Ammon's horn (tissue), 1 donor: ENCODE results near the gene RAB5B.
A peak's percentile ranks its signal among the peaks of the same experiment; 100 is the strongest.
"Not testable (repeated sequence)": the region's sequence is repeated elsewhere in the genome, so short reads cannot be mapped to it uniquely, and the experiment has no call there.

Source experiments
- DNase-seq: peaks from one replicate; pipeline ENCODE4 v3.0.0-alpha.2; 2016; ENCODE audit warnings: low spot score

Gene RAB5B

DNA sequence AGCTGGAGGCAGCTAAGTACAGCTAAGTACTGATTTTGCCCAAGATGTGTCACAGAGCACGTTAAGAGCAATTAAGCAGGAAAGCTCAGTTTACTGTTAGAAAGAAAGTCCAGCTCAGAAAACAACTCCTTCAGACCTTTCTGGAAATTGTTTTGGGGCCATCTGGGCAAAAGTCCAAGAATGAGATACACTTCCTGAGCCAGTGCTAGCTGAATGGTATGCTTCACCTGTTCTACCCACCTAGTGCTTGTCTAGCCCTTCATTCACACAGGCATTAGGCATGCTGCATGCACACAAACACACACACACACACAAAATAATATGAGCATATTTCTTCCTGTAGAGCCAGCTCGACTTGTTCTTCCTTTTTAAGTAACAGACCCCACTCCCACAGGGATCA lies 40.3 kb downstream of the RAB5B start:
- DNase-seq, result no peak

- DNase-seq, result no peak
Observed at GRCh38 chr12:56017181-56017580, 43.3 kb downstream of the RAB5B start.

DNA sequence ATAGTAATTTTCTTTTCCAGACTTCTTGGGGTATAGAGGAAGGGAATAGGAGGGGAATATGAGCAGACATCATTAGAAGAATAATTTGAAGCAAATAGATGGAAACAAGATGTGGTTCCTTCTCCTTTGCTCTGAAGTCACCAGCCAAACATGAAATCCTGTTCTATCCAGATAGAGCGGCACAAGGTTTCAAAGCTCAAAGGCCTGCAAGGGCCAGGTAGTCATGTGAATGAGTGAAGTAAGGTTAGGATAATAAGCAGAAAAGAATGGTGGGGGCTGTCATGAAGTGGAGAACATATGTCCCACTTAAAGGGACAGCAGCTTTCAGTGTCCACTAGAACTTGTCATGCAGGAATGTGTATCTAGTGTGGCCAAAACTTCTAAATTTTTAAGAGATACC lies 44.5 kb downstream of the RAB5B start:
- no peak for DNase-seq

DNA sequence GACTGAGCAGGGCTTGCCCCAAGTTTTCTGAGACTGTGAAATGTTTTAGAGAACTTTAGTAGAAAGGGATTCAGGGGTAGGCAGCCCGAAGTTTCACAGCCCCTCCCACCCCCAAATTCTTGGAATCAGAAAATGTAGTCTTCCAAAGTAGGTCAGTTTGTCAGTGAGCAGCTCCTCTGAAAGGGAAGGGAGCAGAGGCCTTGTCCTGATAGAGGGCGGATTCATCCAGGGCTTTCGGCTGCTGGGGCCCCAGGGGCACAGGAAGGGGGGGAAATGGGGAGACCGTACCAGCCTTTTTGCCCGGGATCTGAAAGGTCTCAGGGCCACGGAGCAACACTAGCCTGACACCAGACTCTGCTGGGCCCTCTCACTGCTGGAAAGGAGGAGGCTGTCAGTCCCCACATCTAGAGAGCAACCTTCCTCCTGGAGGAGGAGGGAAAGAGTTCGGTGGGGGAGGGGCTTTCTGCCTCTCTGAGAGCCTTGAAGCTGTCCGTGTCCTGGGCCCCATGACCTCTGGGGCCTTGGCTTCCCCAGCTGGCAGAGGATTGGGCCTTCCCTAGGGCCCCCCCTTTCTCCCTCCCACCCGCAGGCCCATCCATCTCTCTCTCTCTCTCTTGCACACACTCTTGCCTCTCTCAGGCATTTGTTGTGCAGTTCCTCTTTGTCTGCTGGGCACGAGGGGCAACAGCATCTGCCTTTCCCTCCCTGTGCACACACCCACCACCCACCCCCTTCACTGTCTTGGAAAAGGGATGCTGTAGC lies 46.7 kb downstream of the RAB5B start, which contains the start of gene IKZF4:
IKZF4 (plus strand) TSS at position 621 of the 762 bp plus-strand sequence. CDS start 451 bp downstream, outside the sequence.
- peak; percentile 35 for DNase-seq

DNA sequence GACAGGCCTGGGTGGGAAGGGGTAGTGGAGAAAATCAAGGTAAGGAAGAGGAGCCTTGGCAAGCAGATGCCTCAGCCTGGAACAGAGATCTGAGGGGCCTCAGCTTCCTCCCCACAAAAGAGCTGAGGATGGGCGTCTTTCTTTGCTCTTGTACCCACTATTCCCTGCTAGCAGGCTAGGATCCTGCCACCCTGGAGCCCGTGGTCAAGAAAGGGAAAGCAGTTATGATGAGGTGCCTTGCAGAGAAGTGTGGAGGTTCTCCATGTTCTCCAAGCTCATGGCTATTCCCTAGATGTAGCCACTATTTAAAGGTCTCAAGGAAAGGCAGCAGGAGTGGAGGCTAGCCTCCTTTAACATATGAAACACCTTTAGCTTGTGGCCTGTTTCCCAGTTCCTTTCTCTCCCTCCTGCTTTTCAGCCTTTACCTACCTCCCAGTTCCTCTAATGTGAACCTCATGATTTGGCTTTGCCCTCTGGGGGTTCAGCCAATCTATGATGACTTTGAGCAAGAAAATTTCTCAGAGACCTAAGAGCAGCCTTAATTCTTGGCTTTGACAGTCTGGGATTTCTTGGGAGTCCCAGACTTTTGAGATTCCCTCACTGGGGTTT lies 48.1 kb downstream of the RAB5B start:
- DNase-seq, result no peak

DNA sequence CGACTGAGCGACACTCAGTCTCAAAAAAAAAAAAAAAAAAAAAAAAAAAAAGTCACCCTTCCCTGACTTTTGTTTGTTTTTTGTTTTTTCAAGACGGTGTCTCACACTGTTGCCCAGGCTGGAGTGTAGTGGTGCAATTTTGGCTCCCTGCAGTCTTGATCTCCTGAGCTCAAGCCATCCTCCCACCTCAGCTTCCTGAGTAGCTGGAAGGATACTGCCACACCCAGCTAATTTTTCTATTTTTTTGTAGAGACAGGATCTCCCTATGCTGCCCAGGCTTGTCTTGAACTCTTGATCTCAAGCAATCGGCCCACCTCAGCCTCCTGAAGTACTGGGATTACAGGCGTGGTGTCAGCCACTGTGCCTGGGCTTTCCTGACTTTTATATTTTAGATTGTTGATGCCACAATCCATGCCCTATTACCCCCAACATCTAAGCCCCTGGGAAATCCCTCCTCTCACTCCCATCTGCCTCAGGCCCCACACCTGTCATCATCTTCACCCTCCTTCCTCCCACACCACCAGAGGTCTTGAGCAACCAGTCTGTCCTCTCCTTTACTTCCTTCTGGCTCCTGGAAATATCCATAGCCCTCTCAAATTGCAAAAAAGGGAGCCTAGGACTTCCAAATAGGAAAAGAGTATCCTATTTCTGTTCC lies 54.8 kb downstream of the RAB5B start:
- no peak for DNase-seq

DNA sequence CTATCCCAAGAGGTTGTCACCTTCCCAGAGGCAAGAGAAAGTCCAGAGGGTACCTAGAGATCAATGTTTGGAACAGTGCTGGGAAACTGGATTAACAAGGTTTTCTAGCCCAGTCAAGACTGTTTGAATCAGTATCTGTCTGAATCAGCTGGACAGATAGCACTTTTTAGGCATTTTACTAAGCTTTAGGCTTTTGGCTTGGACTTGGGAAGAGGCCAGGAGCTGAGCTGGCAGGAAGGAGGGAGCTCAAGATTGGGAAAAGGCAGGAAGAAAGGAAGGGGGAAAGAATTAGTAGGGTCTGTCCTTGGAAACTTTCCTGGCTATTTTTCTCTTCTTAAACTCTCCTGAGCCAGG lies 55.3 kb downstream of the RAB5B start:
- DNase-seq, result no peak

- peak; percentile 50 for DNase-seq
Observed at GRCh38 chr12:56029666-56030293, 55.9 kb downstream of the RAB5B start.

GRCh38 chr12:56031987-56032386 lies 58.1 kb downstream of the RAB5B start:
- DNase-seq, result no peak

- no peak for DNase-seq
Observed at GRCh38 chr12:56034586-56035332, 60.9 kb downstream of the RAB5B start.

DNA sequence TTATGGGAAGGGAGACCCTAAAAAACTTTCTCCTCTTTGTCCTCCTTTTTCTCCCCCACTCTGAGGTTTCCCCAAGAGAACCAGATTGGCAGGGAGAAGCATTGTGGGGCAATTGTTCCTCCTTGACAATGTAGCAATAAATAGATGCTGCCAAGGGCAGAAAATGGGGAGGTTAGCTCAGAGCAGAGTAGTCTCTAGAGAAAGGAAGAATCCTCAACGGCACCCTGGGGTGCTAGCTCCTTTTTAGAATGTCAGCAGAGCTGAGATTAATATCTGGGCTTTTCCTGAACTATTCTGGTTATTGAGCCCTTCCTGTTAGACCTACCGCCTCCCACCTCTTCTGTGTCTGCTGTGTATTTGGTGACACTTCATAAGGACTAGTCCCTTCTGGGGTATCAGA lies 63.3 kb downstream of the RAB5B start:
- DNase-seq, result no peak

GRCh38 chr12:56038022-56038655 lies 64.3 kb downstream of the RAB5B start:
- DNase-seq, result no peak

DNA sequence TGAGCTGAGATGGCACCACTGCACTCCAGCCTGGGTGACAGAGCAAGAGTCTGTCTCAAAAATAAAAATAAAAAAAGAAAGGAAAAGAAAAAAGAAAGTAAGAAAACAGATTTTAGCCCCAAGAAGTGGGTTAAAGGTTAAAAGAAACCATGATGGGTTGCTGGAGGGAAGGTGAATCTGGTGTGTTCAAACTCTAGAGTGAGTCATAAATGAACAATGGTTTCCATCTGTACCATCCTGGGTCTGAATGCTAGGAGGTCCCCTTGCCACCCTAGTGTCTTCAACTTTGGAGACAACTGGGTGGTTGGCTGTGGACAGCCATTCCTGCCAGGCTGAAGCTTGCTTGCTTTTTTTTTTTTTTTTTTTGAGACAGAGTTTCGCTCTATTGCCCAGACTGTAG lies 66.3 kb downstream of the RAB5B start:
- DNase-seq, result no peak

DNA sequence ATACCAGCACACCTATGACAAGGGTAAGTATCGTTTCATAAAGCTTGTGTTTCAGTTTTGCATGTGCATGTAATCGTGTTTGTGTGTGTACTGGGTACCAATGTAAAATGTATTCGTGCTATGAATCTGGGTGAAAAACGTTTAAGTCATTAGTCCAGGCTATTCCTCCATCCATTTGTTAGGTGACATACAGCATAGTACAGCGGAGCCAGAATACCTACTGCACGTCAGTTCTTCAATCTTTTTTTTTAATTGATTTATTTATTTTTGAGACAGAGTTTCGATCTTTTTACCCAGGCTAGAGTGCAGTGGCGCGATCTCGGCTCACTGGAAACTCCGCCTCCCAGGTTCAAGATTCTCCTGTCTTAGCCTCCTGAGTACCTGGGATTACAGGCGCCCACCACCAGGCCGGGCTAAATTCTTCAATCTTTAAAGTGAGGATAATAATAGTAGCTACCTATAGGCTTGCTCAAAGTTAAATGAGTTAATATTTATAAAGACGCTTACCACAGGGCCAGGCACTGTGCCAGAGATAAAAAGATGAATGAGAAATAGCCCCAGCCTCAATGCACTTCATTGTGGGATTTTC lies 67.2 kb downstream of the RAB5B start:
- DNase-seq, result no peak

GRCh38 chr12:56041552-56042429 lies 67.9 kb downstream of the RAB5B start, which contains the start of gene RPS26:
Gene RPS26, plus strand, starts transcription at chr12:56041918. Its CDS starts 249 bp downstream, at chr12:56042167.
- DNase-seq, result peak; percentile 98

- not testable (repeated sequence) for DNase-seq
Observed at GRCh38 chr12:56042430-56042813, 68.5 kb downstream of the RAB5B start.

GRCh38 chr12:56042843-56043242 lies 69.0 kb downstream of the RAB5B start:
- no peak for DNase-seq
